ENCODE measurements around the gene CDX1.

DNA sequence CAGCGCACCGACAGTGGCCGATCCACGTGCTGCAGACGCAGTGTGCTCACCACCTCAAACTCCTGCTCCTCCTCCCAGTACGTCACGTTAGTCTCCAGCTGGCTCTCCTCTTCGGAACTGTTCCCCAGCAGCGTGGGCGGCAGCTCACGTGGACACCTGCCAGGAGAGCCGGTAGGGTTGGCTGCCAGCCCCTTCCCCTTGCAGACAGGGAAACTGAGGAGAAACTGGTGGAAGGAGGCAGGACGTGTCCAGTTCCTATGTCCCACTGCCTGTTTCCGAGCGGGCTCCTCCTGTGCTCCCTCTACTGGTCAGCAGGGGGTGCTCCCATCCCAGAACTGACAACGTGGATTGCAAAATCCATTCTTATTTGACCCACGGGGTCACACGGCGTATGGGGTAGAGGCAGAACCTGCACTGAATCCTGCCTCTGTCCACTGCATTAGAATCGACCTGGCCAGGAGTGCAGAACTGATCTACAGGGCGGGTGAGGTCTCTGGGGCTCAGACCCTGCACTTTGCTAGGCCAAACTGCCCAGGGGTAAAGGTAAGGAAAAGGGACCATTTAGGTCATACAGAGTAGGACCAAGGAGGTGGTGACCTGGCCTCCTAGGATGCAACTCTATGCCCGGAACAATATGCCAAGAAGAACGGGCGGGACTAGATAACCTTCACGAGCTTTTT lies 36.6 kb upstream of the CDX1 start:
- TF ChIP-seq CTCF (IDR thresholded peaks at IDR 0.05) (peak; percentile 84 to 87), POLR2A (IDR thresholded peaks at IDR 0.05) (no peak)
